ENCODE results near the gene CNPY3.

Gene CNPY3

DNA sequence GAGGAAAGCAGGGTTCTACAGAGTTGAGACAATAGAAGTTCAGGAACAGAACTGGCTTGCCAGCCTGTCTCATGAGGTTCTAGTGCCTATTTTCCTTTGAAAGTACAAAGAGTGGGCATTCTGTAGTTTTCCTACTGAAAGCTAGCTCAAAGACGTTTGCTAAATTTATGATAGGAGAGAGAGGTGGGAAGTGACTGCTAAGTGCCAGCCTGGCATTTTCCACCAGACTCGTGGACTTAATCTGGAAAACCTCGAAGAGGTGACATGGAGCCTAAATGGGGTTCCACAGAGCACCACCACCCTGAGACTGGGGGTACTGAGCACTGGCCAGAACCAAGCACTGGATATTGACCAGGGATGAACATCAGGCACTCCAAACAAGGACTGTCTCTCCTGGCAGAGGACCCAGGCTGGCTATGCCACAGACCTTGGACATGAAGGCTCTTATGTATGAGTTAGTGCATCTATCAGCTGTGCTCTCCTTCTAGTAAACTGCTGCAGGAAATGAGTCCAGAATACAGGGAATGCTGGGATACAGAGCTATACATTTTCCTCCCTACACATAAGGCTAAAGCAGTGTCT, 42.6 kb downstream of the CNPY3 start:
- no peak overlapping the region for H3K4me3 ChIP-seq (ENCODE audit: low read length)
- DNase-seq (ENCODE audit: low read depth, low spot score), result no peak

DNA sequence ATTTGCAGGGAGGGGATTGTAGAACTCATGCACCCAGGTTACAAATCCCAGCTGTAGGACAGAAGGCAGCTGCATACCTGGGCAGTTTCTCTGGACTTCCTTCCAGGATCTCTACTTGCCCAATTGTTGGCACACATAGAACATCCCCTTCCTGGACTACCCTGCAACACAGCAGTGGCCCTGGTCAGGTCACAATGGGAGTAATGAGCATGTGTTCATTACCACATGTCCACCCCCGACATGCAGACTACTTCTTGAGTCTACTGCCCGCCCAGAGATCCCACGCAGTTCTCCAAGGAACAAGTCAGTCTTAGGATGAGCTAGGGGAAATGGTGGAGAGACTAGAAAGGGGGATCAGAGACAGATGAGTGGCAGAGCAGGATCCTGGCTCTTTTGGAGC, 44.6 kb downstream of the CNPY3 start:
- DNase-seq (ENCODE audit: low read depth, low spot score), result no peak
- H3K4me3 ChIP-seq (ENCODE audit: low read length), result no peak overlapping the region

- H3K4me3 ChIP-seq (ENCODE audit: low read length), result no peak overlapping the region
- no peak for DNase-seq (ENCODE audit: low read depth, low spot score)
Measured at GRCh38 chr6:42974919-42975505, 45.7 kb downstream of the CNPY3 start.

DNA sequence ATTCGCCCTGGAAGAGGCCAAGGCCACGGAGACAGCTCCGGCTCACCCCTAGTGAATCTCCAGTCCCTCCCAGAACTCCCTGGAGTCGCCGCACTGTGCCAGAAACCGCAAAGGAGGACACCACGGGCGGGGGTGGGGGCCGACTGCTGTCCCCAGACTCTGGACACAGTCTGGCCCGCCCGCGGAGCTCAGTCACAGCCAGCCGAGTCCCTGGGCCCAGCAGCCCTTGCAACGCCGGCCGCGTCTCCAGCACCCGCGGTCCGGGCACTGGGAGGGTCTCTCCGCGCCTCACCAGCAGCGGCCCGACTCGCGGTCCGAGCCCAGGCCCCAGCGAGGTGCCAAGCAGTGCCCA, 49.2 kb downstream of the CNPY3 start:
- no peak for DNase-seq (ENCODE audit: low read depth, low spot score)
- peak overlapping the region; percentile 84 for H3K4me3 ChIP-seq (ENCODE audit: low read length)

DNA sequence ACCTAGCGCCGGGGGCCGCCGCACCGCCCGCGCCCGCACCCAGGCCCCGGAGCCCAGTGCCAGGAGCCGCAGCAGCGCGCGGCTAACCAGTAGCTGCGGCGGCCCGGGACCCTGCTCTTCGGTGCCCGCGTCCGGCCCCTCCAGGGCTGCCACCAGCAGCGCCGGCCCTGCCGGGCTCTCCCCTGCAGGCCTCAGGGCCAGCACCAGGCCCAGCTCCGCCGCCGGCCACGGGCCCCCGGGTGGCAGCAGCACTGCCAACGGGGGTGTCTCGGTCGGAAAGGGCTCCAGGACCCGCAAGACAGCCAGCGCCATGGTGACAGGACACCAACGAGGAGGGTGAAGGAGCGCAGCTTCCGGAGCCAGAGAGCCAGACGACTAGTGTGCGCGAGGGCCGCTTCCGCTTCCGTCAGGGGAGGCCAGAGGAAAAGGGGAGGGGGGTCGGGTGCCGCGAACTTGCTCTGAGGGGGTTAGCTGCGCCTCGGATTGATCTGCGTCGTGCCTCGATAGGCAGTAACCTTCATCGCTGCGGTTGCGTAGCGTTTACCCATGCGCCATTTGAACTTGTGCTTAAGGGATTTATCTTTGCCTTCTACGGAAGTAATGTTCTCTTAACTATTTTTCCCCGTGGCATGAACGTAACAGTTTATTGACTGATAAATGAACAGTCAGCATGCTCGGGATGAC, 49.7 kb downstream of the CNPY3 start, which contains the start of gene PEX6:
Gene PEX6 (minus strand): TSS at position 343 of the 684 bp plus-strand sequence. CDS start 31 bp downstream, at position 312.
- DNase-seq (ENCODE audit: low read depth, low spot score), result peak; percentile 97
- peak within 1 kb of the TSS; percentile 84 for H3K4me3 ChIP-seq (ENCODE audit: low read length)

DNA sequence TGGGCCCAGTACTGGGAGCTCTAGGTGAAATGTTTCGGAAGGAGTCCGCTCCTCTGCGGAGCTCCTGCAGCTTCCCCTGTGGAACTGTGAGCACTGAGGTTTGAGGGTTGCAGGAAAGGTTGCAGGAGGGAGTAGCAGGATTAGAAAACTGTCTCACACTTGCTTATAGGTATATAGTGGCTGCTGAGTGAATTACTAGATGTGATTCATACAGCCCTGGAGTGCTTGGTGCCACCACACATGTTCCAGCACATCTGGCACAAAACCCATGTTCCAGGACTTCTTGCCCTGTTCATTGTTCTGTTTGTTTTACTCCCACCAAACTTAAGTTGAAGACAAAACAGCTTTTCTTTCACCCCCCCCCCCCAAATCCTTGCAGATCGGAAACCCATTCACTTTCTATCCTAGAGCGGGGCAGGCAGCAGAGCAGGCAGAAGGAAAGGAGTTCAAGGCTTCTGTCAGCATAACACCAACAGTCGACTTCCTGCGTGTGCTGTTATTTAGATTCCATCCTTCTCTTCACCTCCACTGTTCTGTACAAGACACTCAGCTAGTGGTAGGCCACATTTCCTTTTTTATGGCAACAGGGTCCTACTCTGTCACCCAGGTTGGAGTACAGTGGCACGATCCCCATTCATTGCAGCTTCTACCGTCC, 50.4 kb downstream of the CNPY3 start:
- peak overlapping the region; percentile 84 for H3K4me3 ChIP-seq (ENCODE audit: low read length)
- peak; percentile 42 for DNase-seq (ENCODE audit: low read depth, low spot score)

DNA sequence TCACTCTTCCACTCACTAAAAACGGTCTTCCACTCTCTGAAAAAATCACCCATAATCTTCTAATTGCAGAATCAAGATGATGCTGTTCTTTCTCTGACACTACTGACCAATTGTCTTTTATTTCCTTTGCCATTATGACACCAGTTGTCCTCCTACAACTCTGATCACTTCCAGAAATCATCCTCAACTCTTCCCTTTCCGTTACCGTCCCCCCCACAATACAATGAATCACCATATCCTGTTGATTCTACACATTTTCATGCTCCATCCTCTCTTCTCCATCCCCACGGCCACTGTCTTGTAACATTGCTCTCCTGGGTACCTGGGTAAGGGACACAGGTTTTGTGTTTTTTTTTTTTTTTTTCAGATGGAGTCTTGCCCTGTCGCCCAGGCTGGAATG, 52.6 kb downstream of the CNPY3 start:
- DNase-seq (ENCODE audit: low read depth, low spot score), result no peak
- no peak overlapping the region for H3K4me3 ChIP-seq (ENCODE audit: low read length)

DNA sequence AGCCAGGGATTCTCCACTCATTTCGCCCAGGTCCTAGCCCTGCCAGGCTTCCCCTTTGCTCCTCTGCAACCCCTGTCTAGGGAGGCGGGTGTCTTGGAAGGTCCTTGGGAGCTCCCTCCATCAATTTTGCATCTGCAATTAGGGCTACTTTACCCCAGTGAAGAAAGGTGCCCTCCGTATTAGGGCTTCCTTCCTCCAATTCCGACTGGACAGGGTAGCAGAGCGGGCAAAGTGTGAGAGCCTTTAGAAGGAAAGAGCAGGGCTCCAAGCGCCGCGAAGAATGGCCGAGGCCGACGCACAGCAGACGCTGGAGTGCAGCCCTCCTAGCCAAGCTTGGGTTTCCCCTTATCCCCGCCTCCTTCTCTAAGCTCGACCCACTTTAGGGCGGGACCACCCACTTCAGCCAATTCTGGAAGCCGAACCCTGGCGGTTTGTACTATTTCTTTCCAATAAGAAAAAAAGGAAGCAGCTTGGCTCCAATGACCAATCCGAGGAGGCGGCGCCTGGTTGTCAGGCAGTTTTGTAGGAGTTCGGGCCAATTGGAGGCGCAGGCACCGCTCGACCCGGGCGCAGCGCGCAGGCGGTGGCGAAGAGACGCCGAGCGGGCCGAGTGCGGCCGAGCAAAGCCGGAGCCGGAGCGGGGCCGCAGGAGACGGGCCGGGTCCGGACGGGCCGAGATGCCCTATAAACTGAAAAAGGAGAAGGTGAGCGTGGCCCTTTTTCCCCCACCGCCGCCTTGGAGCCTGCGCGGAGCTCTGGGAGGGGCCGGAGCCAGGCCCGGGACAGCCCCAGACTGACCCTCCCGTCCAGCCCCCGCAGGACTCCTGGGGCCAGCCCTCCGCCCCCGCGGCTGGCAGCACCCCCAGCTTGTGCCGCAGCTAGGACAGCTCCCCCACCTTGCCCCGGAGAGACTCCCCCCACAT, 55.0 kb downstream of the CNPY3 start, which contains the start of gene PPP2R5D:
Gene PPP2R5D (plus strand): TSS at position 570 of the 923 bp plus-strand sequence. CDS start 108 bp downstream, at position 678.
- H3K4me3 ChIP-seq (ENCODE audit: low read length), result peak within 1 kb of the TSS; percentile 80
- peak; percentile 99 for DNase-seq (ENCODE audit: low read depth, low spot score)

GRCh38 chr6:42984924-42985475, 55.7 kb downstream of the CNPY3 start:
- H3K4me3 ChIP-seq (ENCODE audit: low read length), result peak overlapping the region; percentile 80
- peak; percentile 23 for DNase-seq (ENCODE audit: low read depth, low spot score)

GRCh38 chr6:42987533-42988451, 58.5 kb downstream of the CNPY3 start:
- H3K4me3 ChIP-seq (ENCODE audit: low read length), result no peak overlapping the region
- DNase-seq (ENCODE audit: low read depth, low spot score), result no peak

GRCh38 chr6:42988486-42989020, 59.3 kb downstream of the CNPY3 start:
- H3K4me3 ChIP-seq (ENCODE audit: low read length), result no peak overlapping the region
- DNase-seq (ENCODE audit: low read depth, low spot score), result no peak

Data from Jurkat, Clone E6-1 (cell line).